NCI-H82 (cell line): ENCODE results near the gene CEND1.

Source experiments
- DNase-seq: peaks from one replicate; lab custom pipeline; 2025; lab: John Stamatoyannopoulos, UW

CEND1 gene

DNA sequence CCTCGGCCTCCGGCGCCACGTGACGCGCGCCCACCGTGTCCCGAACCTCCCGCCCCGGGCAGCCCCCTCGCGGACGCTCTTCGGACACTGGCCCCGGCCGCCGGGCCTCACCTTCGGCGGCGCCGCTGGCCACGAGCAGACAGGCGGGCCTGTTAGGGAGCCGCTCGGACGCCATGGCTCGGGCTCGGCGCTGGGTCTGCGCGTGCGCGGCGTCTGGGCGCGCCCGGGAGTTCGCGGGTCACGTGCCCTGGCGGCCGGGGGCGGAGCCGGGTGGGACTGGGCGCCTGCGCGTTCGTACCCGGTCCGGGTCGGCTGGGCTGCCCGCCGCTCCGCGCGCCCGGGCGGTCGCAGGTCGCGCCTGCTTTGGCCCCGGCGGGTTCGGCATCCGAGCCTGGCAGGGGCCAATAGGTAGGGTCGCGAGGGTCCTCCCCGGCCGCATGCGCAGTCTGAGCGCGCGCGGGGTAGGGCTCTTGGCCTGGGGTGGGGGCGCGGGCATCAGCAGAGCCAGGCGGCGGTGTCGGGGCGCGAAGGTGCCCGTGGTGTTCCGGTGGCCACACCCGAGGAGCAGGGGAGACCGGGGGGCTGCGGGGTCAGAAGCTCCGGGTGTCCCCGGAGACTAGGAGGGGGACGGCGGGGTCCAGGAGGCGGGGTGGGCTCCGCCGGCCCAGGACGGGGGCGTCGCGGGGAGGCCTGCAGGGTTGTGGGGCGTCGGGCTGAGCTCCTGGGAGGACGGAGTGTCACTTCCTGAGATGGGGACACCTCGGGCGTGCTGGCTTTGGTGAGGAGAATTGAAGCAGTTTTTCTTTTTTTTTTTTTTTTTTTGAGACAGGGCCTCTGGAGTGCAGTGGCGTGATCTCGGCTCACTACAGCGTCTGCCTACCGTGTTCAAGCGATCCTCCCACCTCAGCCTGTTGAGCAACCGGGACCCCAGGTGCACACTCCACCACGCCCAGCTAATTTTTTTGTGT is 12.3 kb downstream of the CEND1 start, which contains the start of gene GATD1:
Gene GATD1 (minus strand): TSS at position 200 of the 968 bp plus-strand sequence. CDS start 25 bp downstream, at position 175.
- peak; percentile 86 for DNase-seq

DNA sequence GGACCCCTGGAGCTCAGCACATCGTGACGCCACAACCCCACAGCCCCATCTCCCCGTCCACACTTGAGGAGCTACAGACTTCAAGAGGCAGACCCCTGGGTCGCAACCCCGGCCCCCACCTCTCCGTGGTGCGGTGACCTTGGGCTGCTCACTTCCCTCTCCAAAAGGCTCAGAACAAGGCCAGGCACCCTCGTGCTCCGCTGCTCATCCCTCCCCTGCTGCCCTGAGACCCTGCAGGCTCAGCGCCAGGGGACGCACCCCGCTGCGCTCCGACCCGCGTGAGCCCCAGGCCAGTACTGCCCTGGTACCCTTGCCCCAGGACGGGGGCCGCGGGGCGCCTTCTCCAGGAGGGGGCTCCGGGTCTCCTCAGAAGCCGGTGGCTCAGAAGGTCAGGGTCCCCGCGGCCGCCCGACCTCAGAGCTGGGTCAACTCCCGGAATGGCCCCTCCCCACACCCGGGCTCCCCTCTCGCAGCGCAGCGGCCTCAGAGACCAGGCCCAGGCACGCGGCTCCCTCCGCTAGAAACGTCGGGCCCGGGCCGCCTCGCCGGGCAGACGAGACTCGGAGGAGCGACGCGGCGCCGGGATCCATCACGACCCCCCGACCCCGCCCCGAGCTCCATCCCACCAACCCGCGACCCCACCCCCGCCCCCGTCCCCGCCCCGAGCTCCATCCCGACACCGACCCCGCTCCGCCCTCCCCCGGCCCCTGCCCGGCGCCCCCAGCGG is 13.2 kb downstream of the CEND1 start:
- peak; percentile 71 for DNase-seq

DNA sequence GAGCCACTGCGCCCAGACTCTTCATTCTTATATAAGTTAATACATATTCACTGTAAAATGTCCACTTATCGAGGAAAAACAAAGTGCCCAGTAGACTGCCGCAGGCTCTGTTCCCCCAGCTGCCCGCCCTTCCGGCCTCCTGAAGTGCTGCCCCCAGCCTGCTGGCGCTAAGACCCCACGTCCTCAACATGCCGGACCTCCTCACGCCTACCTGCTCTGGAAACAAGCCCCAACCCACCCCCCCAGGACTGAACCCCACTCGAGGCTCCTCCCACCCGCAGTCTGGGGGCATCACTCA is 13.7 kb downstream of the CEND1 start:
- DNase-seq, result no peak

DNA sequence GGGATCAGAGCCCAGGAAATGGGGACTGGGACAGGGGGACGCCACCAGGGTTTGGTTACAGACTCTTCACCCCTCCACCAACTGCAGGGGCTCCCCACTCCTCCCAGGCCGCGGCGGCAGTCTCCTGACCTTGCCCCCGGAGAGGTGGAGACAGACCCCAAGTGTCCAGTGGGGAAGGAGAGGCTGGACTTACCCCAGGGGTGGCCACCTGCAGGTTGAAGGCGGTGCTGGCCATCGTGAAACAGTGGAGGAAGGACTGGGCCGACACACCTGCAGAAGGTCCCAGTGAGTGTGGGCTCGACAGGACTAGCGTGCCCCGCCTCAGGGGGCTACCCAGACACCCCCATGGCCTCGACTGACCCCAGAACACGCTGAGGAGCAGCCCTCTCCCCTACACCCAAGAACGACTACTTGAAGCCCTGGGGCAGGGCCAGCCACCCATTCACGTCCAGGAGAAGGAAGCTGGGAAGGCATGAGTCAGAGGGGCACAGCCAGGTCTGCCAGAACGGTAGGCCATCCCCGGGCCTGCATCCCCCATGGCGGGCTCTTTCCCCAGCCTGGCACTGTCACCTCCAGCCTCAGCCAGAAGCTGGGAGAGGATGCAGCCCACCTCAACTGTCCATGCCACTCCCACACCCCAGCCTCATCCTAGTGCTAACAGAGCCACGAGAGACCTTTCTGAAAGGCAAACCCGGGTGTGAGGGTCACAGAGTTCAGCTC is 14.9 kb downstream of the CEND1 start:
- no peak for DNase-seq

DNA sequence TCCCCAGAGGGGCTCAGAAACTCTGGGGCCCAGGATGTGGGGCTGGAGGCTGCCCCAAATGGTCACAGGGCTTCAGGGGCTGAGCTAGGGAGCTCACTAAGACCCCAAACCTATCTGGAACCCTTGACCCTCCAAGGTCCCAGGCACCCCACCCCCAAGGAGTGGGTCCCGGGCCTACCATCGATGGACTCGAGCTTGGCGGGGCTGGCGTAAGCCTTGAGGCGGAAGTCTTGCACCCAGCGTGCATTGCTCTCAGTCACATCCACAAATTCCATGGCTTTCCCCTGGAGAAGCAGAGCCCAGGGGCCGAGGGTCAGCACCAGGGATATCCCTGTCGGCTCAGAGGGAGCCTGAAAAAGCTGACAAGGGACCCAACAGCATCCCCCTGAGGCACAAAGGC is 16.1 kb downstream of the CEND1 start:
- no peak for DNase-seq

DNA sequence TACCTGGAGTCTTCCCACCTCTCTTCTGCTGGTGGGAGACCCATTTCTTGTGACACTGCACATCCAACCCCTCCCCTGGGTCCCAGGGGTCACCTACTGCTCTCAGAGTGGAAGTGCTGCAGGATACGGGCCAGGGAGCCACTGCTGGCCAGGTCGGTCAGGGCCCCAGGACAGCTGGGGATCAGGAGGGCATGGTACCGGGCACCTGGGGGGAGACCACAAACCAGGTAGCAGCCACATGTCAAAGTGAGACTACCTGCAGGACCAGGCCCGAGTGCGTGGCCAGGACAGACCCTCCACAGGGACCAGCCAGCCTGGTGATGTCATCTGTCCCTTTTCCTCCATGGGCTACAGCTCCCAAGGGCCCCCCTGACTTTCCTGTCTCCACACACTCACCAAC is 16.5 kb downstream of the CEND1 start:
- DNase-seq, result no peak

DNA sequence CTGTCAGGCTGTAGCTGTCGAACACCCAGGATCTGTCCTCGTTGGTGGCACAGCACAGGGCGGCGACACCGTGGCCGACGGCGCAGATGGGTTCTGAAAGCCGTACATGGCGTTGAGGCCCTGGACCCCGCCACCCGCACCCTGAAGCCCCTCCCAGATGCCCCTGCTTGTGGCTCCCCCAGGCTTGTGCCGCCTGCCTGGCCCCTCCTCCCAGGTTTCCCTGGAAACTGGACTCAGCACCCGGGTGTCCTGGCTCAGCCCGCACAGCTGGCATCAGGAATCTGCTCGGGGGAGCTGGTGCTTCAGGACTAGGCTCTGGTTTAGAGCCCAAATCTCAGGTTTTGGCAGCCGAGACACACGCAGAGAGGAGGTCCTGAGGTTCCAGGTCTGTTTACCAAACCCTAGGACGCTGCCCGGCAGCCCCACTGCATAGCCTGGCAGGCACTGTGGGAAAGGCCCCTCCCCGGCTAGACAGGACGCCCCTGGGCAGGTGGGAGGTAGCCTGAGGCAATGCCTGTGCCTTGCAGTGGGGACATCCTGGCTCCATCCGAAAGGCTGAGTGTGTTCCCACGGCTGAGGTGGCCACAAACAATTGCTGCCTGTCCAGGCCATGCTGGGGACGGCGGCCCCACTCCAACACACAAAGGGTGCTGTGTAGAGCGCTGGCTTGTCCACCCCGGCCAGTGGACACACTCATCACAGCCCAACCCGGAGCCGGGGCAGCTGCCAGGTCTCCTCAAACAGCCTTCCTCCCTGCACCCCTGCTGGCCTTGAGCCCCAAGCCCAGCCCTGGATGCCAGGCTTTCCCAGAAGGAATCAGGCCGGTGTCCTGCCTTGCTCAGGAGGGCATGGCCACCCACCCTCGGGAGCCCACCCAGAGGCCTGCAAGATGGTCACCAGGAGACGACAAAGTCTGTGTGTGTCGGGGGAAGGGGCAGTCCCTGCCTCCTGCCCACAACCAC is 17.2 kb downstream of the CEND1 start:
- no peak for DNase-seq

DNA sequence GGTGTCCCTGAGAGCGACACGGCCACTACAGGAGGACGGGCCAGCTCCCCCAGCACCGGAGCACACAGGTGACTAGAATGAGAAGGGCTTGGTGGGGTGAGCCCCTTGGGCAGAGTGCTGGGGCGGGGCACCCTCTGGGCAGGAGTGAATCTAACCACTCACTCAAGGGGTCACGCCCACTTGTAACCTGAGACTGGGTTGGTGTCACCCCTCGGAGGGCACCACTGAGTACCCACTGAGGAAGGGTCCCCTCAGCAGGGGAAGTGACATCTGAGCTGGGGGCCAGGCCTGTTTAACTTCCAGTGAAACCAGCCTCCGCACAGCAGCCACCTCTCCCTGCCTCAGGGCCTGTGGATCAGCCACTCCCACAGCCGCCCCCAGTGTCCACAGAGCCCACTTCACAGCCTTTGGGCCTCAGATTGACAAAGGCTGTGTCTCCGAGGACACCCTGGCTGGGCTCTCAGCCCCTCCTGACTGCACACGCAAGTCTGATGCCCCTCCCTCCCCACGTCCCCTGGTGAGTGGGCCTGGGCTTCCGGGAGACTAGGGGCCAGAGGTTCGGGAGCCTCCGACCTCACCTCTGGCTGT is 18.2 kb downstream of the CEND1 start:
- DNase-seq, result no peak

DNA sequence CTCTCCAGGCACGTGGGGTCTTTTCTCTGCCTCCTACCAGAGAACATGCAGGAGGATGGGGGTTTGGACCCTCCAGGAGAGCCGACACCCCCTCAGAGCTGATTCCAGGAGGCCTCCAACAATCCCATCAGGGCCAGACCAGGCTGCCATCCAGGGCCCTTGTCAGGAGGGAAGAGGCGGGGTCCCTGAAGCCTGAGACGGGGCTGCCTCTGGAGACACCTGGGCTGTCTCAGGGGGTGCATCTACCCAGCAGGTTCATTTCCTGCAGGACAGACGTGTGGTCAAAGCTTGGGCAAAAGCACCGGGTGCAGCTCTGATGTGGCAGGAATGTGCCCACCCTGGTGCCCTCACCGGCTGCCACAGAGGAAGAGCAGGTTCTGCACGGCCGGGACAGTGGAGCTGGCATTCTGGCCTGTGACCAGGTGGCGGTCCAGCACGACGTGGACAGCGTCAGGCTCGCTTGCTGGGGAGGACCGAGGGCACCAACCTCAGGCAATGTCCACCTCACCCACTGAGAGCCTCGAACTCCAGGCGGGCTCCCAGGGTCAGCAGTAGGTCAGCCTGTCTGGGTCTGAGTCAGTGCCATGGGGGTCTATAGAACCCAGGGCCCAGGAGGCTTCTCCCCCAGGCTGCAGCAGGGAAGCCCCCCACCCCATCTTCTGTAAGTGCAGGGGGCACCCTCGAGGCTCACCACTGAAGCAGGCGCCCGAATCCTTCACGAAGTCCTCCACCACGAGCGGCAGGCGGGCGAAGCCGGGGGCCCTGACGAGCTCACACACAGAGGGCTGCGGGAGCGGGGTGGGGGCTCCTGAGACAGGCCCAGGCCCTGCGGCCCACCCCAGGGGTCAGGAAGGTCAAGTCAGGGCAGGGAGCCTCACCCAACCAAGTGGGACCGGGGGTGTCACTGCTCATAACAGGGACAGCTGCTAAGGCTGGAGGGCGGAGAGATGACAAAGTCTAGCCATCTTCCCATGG is 19.0 kb downstream of the CEND1 start:
- no peak for DNase-seq

DNA sequence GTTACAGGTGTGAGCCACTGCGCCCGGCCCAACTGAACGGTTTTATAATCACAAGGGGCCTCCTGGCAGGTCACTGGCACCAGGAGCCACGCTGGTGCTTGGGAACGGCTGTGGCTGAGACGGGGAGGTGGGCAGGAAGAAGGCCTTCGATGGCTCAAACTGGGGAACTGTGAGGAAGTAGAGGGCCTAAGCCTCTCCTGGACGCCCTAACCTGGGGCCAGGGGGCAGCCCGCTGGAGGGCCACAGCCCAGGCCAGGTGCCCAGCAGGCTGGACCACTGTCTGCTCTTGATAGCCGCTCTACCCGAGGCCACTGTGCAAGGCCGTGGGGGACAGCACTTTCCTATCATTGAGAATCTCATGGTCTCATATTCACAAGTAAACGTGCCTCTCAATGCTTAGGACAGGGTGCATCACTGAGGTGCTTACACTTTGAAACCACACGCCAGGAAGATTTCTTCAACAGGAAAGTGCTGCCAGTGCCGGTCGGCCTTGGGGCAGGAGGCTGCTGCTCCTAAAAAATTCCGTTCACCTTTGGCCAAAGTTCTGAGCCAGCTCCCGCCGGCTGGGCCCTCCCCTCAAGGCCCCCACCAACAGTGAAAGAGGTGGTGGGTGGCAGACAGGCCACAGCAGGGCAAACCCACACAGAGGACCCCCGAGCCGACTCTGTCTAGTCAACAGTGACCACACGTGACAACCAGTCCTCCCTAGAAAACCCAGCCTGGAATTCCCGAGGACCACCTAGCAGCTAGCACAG is 19.8 kb downstream of the CEND1 start:
- DNase-seq, result no peak

DNA sequence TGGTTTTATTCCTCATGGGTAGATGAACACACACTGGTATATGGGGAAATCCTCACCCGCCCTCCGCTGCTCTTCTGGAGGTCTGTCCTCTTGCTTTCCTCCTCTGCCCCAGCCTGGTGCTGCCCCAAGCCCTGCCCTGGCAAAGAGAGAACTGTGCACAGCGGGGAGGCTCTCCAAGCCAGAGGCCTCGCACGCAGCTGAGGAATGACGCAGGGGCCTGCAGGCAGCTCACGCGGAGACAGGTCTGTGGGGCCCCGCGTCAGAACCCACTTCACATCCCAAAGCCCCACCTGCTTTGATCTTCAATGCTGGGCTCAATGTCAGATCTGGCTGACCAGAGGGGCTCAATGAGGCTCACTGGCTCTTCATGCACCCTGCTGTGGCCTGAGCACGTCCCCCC is 22.7 kb downstream of the CEND1 start:
- no peak for DNase-seq

DNA sequence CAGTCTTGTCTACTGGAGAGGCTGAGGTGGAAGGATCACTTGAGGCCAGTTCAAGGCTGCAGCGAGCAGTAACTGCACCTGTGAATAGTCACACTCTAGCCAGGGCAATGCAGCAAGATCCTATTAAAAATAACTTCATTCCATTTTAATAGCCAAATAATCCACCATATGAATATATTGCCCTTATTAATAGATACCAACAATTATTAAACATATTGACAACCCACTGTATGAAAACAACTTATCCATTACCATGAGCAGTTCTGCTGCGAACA is 23.0 kb downstream of the CEND1 start:
- no peak for DNase-seq

DNA sequence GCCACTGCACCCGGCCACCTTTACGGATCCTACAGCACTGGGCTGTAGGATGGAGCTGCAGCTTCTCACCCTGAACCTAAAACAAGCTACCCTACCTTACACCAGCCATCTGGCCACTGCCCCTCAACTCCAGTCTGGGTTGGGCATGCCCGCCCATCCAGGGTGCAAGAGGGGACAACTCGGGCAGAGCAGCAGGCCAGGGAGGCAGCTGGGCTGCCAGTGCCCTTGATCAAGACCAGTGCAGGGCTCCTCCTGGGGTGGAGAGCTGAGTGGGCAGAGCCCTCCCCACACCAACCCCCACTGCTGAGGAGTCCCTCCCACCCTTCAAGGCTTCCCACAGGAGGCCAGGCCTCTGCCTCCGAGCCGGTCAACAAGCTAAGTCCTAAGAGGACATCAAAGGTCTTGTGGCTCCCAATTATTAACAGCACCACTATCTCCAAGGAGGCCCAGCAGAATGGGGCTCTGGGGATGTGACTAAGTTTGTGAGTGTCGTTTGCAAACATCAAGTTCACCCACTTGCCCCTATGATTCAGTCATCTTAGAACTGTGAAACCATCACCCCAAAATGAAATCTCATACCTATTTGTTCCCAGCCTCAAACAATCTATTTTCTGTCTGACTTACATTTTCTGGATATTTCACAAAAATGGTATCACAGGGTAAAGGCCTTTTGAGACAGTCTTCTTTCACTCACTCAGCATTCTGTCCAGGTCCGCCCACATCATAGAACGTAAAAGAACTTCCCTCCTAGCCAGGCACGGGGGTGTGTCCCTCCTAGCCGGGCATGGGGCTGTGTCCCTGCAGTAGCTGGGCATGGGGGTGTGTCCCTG is 23.6 kb downstream of the CEND1 start:
- no peak for DNase-seq

DNA sequence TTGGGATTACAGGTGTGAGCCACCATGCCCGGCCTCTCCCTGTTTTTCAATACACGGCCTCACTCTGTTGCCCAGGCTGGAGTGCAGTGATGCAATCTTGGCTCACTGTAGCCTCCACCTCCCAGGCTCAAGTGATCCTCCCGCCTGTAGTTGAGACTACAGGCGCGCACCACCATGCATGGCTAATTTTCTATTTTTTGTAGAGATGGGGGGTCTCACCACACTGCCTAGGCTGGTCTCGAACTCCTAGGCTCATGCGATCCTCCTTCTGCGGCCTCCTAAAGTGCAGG is 24.1 kb downstream of the CEND1 start:
- DNase-seq, result no peak

DNA sequence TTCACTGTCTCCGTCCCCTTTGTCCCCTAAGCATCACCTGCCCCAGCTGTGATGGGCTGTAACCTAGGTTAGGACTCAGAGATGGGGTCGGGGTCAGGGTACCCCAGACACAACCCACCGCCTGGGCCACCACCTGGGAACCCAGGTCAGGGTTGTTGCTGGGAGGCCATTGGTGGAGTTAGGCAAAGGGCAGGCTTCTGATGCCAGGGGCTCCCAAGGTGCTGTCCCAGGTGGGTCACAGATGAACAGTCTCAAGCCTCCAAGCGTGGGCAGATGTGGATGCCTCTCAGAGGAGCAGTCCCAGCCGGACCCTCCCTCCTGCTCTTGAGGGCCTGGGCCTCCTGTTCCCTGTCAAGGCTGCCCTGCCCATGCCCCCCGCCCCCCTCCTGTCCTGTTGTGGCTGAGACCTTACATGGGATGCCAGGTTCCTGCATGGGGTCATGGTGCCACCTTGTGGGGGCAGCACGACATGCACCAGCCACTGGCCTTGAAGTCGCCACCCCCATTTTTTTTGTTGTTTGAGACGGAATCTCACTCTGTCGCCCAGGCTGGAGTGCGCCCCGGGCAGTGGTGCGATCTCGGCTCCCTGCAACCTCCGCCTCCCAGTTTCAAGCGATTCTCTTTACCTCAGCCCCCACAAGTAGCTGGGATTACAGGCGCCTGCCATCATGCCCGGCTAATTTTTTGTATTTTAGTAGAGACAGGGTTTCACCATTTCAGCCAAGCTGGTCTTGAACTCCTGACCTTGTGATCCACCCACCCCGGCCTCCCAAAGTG is 24.7 kb downstream of the CEND1 start:
- peak; percentile 35 for DNase-seq

DNA sequence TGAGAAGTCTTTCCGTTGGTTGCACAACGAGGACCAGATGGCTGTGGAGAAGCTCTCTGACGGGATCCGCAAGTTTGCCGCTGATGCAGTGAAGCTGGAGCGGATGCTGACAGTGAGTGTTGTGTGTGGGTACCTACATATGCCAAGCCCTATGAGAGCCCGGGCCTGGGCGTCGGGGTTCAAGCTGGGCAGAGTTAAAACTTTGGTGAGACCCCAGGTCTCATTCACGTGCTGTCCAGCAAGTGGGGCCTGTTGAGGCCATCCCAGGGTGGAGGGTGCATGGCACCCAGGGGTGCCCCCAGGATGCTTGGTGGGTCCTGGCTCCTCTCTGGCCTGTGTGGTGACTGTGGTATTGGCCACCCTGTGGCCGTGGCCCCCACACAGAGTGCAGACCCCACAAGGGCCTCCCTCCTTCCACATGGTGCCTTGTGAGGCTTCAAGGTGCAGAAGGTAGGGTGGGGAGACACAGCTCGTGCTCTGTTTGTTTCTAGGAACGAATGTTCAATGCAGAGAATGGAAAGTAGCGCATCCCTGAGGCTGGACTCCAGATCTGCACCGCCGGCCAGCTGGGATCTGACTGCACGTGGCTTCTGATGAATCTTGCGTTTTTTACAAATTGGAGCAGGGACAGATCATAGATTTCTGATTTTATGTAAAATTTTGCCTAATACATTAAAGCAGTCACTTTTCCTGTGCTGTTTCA is 25.4 kb downstream of the CEND1 start:
- DNase-seq, result no peak
